Muscle layer of colon (tissue), 2 donors: ENCODE measurements around the gene CCNB1IP1.
A peak's percentile ranks its signal among the peaks of the same experiment; 100 is the strongest.

Experiments
- H3K27ac ChIP-seq: one replicate; pipeline ENCODE4 v1.7.0; 2013; ENCODE audit warnings: low read depth, mild to moderate bottlenecking, low read length, moderate library complexity
- H3K27me3 ChIP-seq, 2 donors: one replicate each; pipeline ENCODE4 v1.7.0; 2013; ENCODE audit warnings: low read length in 2 of 2, mild to moderate bottlenecking in 2 of 2; ENCODE audit not compliant: insufficient read depth in 2 of 2, control insufficient read depth in 1 of 2
- H3K36me3 ChIP-seq: one replicate; pipeline ENCODE4 v1.7.0; 2013; ENCODE audit warnings: mild to moderate bottlenecking, low read length; ENCODE audit not compliant: insufficient read depth
- H3K4me1 ChIP-seq: one replicate; pipeline ENCODE4 v1.7.0; 2013; ENCODE audit warnings: mild to moderate bottlenecking, low read length; ENCODE audit not compliant: insufficient read depth
- H3K4me3 ChIP-seq, 2 donors: one replicate each; pipeline ENCODE4 v1.7.0; 2013; ENCODE audit warnings: low read length in 2 of 2, low read depth in 1 of 2, mild to moderate bottlenecking in 1 of 2, moderate library complexity in 1 of 2
- H3K9ac ChIP-seq: one replicate; pipeline ENCODE4 v1.7.0; 2013; ENCODE audit warnings: low read length
- H3K9me3 ChIP-seq: one replicate; pipeline ENCODE4 v1.7.0; 2013; ENCODE audit warnings: mild to moderate bottlenecking, low read length
- donor health status: abdominal sarcoma.
- donor health status: Adenocarcinoma of cecum.

Gene CCNB1IP1

DNA sequence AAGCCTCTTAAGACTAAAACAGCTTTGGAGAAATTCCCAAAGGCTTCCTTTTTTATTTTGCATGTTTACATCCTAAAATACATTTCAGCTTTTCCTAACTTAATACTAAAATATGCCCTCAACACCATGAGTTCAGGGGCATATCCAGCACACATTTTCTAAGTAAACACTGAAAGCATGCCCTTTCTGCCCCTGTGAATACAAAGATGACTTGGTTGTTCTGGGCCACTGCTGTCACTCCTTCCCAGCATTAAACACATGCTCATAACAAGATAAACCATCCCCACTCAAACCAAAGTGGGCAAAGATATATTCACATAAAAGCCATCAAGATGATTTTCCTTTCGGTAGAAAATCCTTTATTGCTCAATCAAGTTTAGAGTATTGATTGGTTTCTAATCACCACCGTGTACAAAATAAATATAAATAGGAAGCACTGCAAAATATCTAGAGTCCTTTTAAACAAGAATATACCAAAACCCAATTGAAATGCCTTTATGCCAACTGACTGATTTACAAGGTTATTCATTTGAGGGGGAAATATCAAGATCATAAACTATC, 1.9 kb downstream of the CCNB1IP1 start:
- Histone ChIP-seq H3K4me1 (peaks cover 17% of the 10 kb centered on the region), H3K9ac (no peak overlapping the region), H3K9me3 (no peaks in the 10 kb centered on the region), H3K27me3 (no peaks in the 10 kb centered on the region), H3K36me3 (peaks cover 13% of the 10 kb centered on the region), H3K4me3 (no peak overlapping the region), H3K27ac (no peak overlapping the region)

DNA sequence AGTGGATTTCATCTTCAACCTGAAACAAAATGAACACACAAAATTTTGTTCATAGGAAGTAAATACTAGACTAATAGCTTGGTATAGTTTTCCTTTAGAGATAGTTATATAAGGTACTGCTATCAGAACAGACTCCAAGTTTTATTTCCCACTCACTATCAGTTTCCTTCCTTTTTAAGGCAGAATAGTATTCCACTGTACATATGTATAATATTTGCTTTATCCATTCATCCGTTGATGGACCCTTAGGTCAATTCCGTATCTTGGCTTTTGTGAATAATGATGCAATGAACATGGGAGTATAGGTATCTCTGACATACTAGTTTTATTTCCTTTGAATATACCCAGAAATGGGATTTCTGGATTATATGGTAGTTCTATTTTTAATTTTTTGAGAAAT, 3.7 kb downstream of the CCNB1IP1 start:
- peaks cover 17% of the 10 kb centered on the region for H3K4me1 ChIP-seq
- H3K9ac ChIP-seq: no peak overlapping the region
- no peak overlapping the region for H3K4me3 ChIP-seq
- H3K9me3 ChIP-seq: no peaks in the 10 kb centered on the region
- H3K36me3 ChIP-seq: peaks cover 22% of the 10 kb centered on the region
- H3K27me3 ChIP-seq: no peaks in the 10 kb centered on the region
- no peak overlapping the region for H3K27ac ChIP-seq

DNA sequence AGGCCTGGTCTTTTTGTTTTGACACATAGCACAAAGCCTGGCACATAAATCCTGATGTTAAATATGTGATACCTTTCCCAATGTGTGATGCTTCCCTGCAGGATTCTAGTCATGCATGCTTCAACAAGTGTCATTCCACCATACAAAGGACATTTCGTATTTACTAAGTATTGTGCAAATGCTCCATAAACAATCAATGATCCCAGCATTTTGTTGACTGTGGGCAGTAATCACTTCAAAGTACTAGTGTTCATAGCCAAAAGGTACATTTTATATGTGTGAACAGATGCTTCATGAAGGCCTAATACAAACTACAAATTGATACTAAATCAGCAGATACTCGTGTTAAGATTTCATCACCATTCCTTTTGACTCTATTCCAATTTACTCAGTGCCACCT, 4.4 kb downstream of the CCNB1IP1 start:
- Histone ChIP-seq H3K9me3 (no peaks in the 10 kb centered on the region), H3K36me3 (peaks cover 22% of the 10 kb centered on the region), H3K27ac (no peak overlapping the region), H3K4me1 (peaks cover 17% of the 10 kb centered on the region), H3K4me3 (no peak overlapping the region), H3K9ac (no peak overlapping the region), H3K27me3 (no peaks in the 10 kb centered on the region)

DNA sequence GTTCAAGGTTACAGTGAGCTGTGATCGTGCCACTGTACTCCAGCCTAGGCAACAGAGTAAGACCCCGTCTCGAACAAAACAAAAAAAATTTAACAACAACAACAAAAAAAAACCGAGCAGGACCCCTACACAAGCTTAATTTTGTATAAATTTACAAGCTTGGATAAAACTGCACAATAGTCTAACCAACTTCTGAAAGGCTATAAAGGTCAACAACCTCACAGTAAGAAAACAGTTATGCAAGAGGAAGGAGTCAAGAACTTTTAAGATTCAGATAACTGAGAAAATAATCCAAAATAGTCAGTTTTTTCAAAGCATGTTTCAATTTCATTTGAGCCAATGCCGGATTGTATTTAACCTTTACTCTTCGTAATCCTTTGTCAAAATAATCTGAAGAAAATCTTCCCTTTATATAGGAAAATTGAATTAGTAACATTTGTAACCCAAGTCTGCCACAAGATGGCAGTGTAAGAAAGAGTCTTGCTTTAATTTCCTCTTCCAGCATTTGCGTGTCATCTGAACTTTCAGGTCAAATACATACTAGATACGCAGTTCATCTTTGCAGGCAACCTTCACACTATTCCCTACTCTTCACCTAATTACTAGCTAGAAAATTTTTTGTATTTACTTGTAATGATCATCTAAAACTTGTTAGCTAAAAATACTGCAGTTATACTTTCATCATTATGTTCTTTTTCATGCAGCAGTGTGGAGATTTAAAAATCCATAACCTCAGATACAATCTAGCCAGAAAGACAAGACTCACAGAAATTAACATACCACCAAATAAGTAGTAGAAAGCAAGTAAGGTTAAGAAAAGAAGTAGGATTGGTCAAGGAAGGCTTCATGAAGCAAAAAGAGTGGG, 5.8 kb downstream of the CCNB1IP1 start:
- no peak overlapping the region for H3K4me3 ChIP-seq

DNA sequence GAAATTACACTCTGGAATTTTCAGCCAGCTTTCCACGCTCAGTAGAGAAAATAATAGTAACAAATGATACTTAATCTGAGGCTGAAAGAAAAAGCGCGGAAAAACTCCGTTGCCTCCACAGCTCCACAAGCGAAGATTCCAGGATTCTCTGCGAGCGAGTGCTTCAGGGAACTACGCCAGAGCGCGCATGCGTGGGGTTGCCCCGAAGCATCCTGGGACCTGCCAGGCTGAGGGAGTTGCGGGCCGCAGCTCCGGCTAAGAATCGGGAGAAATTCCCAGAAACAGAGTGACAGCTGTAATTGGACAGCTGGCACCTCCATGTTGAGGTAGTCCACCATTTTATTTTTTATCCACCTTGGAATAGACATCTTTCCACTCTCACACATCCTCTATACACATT, 15.4 kb downstream of the CCNB1IP1 start:
- Histone ChIP-seq H3K27me3 (no peaks in the 10 kb centered on the region), H3K27ac (no peak overlapping the region), H3K4me1 (no peaks in the 10 kb centered on the region), H3K4me3 (no peak overlapping the region), H3K9me3 (no peaks in the 10 kb centered on the region), H3K9ac (no peak overlapping the region), H3K36me3 (peaks cover 21% of the 10 kb centered on the region)

More for the DNA sequence above, 5.8 kb downstream of the CCNB1IP1 start:
- H3K9me3 ChIP-seq: no peaks in the 10 kb centered on the region
- H3K27me3 ChIP-seq: no peaks in the 10 kb centered on the region
- H3K27ac ChIP-seq: peak overlapping the region; percentile 46
- peaks cover 13% of the 10 kb centered on the region for H3K4me1 ChIP-seq
- peak overlapping the region; percentile 23 for H3K9ac ChIP-seq
- H3K36me3 ChIP-seq: peaks cover 30% of the 10 kb centered on the region

DNA sequence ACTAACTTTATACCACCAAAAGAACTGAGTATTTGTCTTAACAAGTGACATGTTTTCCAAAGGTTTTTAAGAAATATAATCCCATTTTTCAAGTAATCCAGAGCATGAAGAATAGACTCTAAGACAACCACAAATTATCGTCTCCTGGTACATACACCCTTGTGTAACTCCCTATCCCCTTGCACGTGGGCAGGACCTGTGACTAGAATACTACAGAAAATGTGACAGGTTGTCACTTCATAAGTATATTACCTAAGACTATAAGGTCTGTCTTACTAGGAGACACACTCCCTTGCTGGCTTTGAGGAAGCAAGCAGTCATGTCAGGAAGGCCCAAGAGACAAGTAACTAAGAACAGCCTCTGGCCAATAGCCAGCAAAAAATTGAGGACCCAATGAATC, 19.1 kb downstream of the CCNB1IP1 start:
- peaks cover 33% of the 10 kb centered on the region for H3K36me3 ChIP-seq

DNA sequence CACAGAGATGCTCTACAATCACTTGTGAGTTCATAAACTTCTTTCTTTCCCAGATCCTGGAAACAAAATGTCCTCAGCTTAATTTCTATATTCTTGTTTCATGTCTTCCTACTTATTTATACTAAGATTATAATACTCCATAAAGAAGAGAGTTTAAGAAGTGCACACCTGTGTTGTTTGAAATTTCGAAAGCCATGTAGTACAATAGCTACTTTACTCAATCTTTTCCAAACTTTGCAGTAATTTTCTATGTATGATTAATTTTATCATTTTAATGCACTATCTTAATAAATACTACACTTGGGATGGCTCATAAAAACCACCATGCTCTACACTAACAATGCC, 27.0 kb downstream of the CCNB1IP1 start:
- peaks cover 10% of the 10 kb centered on the region for H3K4me1 ChIP-seq
- no peaks in the 10 kb centered on the region for H3K27me3 ChIP-seq
- no peak overlapping the region for H3K27ac ChIP-seq
- H3K36me3 ChIP-seq: peaks cover 11% of the 10 kb centered on the region
- H3K4me3 ChIP-seq: no peak overlapping the region
- no peaks in the 10 kb centered on the region for H3K9me3 ChIP-seq
- H3K9ac ChIP-seq: no peak overlapping the region

More for the DNA sequence above, 19.1 kb downstream of the CCNB1IP1 start:
- no peaks in the 10 kb centered on the region for H3K27me3 ChIP-seq
- no peak overlapping the region for H3K4me3 ChIP-seq
- H3K27ac ChIP-seq: no peak overlapping the region
- H3K9me3 ChIP-seq: no peaks in the 10 kb centered on the region
- H3K4me1 ChIP-seq: no peaks in the 10 kb centered on the region
- H3K9ac ChIP-seq: no peak overlapping the region

DNA sequence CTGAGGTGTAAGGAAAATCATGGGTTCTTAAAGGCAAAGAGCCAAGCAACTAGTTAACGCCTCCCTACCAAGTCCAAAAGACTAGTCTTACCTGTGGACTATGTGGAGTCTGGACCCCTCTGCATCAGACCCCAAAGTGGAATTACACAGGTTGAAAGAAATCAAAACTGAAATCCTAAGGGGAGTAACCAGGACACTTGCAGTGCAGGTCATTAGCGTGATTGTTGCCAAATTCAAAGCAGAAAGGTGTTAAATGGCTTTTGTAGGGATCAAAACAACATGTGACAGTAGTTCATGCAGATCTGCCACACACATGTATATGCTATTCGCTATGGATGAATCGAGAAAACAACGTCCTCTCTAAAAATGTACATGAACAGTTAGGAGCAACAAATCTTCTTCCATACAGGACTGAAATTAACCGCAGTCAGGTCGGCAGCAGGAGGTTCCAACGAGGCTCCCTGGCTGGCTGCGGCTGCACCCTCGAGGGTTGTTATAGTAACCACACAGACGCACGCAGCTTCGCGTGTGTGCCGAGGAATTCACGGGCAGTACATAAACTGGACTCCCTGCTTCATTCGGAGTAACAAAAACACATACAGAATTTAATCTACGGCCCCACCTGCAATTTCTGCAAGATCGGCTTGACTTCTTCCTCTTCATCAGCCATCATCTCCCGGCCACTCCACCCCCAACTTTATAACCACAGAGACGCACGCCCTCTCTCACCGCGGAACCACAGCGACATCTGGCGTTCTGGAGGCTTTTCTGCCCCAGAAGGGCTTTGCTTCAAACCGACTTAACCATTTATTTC, 27.6 kb downstream of the CCNB1IP1 start, which contains the start of gene TTC5:
Gene TTC5 (minus strand): TSS at position 687 of the 814 bp plus-strand sequence. CDS start 14 bp downstream, at position 673.
- H3K4me1 ChIP-seq: peaks cover 10% of the 10 kb centered on the region
- H3K4me3 ChIP-seq: peak within 1 kb of the TSS; percentile 78 to 83
- no peaks in the 10 kb centered on the region for H3K9me3 ChIP-seq
- H3K9ac ChIP-seq: peak within 1 kb of the TSS; percentile 40
- H3K36me3 ChIP-seq: peaks cover 16% of the 10 kb centered on the region
- no peak within 1 kb of the TSS for H3K27ac ChIP-seq
- no peaks in the 10 kb centered on the region for H3K27me3 ChIP-seq

DNA sequence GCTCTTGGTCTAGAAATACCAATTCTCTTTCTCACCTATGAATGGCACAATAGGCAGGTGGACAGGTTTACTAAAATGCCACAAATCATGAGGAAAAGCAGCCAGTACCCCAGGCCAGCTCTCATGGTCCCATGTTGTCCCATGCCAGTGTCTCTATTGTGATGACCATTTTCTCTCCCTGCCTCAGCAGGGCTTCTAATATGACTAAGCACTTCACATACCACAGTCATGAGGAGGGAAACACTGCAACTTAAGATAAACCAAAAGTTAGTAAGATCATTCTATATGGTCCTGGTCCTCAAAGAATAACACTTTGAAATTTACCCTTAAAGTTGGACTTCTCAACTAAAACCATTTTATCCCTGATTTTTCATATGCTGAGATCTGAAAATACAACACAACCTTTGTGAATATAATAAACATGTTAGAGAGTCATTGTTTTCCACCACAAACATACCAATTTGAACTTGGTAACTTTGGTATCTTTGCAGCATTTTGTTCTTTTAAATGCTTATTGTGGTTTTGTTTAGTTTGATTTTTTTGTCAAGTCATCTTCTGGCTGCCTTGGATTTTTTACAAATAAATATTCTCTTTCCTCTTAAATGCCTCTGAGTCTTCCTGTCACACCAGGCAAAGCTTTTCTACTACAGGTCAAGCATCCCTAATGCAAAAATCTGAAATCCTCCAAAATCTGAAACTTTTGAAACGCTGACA, 30.9 kb downstream of the CCNB1IP1 start:
- H3K27me3 ChIP-seq: no peaks in the 10 kb centered on the region
- no peaks in the 10 kb centered on the region for H3K9me3 ChIP-seq
- H3K4me3 ChIP-seq: no peak overlapping the region
- peaks cover 10% of the 10 kb centered on the region for H3K4me1 ChIP-seq
- no peak overlapping the region for H3K9ac ChIP-seq
- H3K36me3 ChIP-seq: peaks cover 39% of the 10 kb centered on the region
- H3K27ac ChIP-seq: no peak overlapping the region

DNA sequence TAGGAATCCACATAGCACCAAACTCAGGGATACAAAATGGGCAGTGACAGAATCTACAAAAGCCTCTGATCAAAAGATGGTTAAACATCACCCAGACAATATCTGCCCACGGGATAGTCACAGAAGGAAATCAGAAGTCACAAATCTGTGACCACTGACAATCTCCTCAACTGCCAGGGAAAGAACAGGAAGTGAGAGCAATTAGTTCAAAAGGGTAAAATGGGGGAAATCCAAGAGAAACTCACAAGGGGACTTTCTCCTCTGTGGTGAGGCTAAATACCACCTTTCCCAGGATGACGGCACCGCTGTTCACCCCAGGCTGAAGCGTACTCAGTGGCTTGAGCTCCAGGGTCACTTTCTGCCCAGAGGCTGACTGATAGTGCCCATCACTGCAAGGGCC, 38.0 kb downstream of the CCNB1IP1 start:
- H3K36me3 ChIP-seq: peaks cover 70% of the 10 kb centered on the region
- no peaks in the 10 kb centered on the region for H3K27me3 ChIP-seq
- H3K4me3 ChIP-seq: no peak overlapping the region
- H3K9me3 ChIP-seq: no peaks in the 10 kb centered on the region
- no peak overlapping the region for H3K9ac ChIP-seq
- H3K27ac ChIP-seq: no peak overlapping the region
- H3K4me1 ChIP-seq: no peaks in the 10 kb centered on the region

DNA sequence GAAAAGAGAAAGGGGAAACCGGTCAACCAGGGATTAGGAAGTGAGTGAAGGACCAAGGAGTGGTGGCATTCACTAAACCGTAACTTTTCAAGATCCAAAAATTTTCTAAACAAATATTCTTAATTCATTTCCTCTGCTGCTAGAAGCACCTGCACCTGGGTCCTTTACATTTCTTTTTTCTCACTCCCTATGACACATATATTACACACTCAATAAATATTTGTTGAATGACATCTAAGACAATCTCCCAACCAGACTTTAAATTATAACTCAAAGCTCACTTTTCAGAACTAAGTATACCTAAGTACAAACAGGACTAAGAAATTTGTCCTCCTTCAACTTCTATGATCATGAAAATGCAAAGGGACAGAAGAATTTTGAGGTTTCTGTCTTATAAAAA, 38.4 kb downstream of the CCNB1IP1 start:
- Histone ChIP-seq H3K4me1 (no peaks in the 10 kb centered on the region), H3K9ac (no peak overlapping the region), H3K27ac (no peak overlapping the region), H3K4me3 (no peak overlapping the region), H3K9me3 (no peaks in the 10 kb centered on the region), H3K36me3 (peaks cover 74% of the 10 kb centered on the region), H3K27me3 (no peaks in the 10 kb centered on the region)
